Breast epithelium (tissue), 3 donors: Measurements from ENCODE around the gene OXA1L.

Source experiments
- POLR2AphosphoS5 ChIP-seq, 3 donors: sonication (generic); formaldehyde crosslinking; IDR thresholded peaks; one replicate each; pipeline ENCODE4 v1.6.1; 2017; ENCODE audit warnings: antibody characterized with exemption in 3 of 3
- TF ChIP-seq, protein P1 (sequence below), 3 donors: fragments of 450-650 bp; IDR thresholded peaks; one replicate each; pipeline ENCODE4 v1.5.1; 2016 to 2017; ENCODE audit warnings: antibody characterized with exemption in 3 of 3, mild to moderate bottlenecking in 3 of 3, moderate library complexity in 3 of 3

- no peak for TF ChIP-seq POLR2AphosphoS5 (IDR thresholded peaks at IDR 0.05)
- TF ChIP-seq, protein P1, sequence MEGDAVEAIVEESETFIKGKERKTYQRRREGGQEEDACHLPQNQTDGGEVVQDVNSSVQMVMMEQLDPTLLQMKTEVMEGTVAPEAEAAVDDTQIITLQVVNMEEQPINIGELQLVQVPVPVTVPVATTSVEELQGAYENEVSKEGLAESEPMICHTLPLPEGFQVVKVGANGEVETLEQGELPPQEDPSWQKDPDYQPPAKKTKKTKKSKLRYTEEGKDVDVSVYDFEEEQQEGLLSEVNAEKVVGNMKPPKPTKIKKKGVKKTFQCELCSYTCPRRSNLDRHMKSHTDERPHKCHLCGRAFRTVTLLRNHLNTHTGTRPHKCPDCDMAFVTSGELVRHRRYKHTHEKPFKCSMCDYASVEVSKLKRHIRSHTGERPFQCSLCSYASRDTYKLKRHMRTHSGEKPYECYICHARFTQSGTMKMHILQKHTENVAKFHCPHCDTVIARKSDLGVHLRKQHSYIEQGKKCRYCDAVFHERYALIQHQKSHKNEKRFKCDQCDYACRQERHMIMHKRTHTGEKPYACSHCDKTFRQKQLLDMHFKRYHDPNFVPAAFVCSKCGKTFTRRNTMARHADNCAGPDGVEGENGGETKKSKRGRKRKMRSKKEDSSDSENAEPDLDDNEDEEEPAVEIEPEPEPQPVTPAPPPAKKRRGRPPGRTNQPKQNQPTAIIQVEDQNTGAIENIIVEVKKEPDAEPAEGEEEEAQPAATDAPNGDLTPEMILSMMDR (IDR thresholded peaks at IDR 0.05): no peak
Observed at GRCh38 chr14:22814941-22815713, 48.6 kb downstream of the OXA1L start, which contains the start of gene SLC7A7.
